Breast epithelium (tissue), 4 donors: ENCODE results near the gene MAST4. TPM values are rescaled to one million over a fixed set of nuclear protein-coding genes. Genes with fewer than 3 reads are reported as not detected.

Experiments used
- DNase-seq, 2 donors: peaks; one replicate each; pipeline ENCODE4 v3.0.0-alpha.2; 2019; ENCODE audit warnings: low spot score in 2 of 2
- H3K27ac ChIP-seq, 2 donors: fragments of 200-600 bp; sonication (generic) in 1 of 2; one replicate each; pipeline ENCODE4 v1.5.1; 2016 to 2019; ENCODE audit warnings: mild to moderate bottlenecking in 1 of 2
- H3K27me3 ChIP-seq, 2 donors: fragments of 200-600 bp; sonication (generic) in 1 of 2; one replicate each; pipeline versions ENCODE4 v1.5.1 to v1.6.0; 2017 to 2019; ENCODE audit warnings: control low read depth in 1 of 2, mild to moderate bottlenecking in 1 of 2
- H3K36me3 ChIP-seq: fragments of 200-600 bp; one replicate; pipeline ENCODE4 v1.5.1; 2019
- H3K4me1 ChIP-seq, 2 donors: fragments of 200-600 bp; sonication (generic); one replicate each; pipeline ENCODE4 v1.5.1; 2016 to 2019; ENCODE audit warnings: control low read depth in 1 of 2
- H3K4me3 ChIP-seq, 3 donors: fragments of 200-600 bp; sonication (generic); 1 replicate in 2 of 3; 2 replicates in 1 of 3; pipeline ENCODE4 v1.5.1; 2016 to 2019; ENCODE audit warnings: mild to moderate bottlenecking in 3 of 3, moderate library complexity in 2 of 3
- H3K9me3 ChIP-seq, 2 donors: fragments of 200-600 bp; sonication (generic) in 1 of 2; one replicate each; pipeline ENCODE4 v1.5.1; 2016 to 2019; ENCODE audit warnings: control low read depth in 1 of 2
- POLR2A ChIP-seq: fragments of 450-650 bp; IDR thresholded peaks from one replicate; pipeline ENCODE4 v1.6.1; 2016; ENCODE audit warnings: antibody characterized with exemption, mild to moderate bottlenecking, moderate library complexity
- POLR2AphosphoS5 ChIP-seq, 3 donors: sonication (generic); formaldehyde crosslinking; IDR thresholded peaks; one replicate each; pipeline ENCODE4 v1.6.1; 2017; ENCODE audit warnings: antibody characterized with exemption in 3 of 3
- intact Hi-C: fragments of 100-400 bp; cut with DNase I; formaldehyde crosslinking; loops from one replicate; pipeline ENCODE4 v1.15.1; 2023; ENCODE audit warnings: low total_unique reads
- total RNA-seq, 3 donors: library from RNA; depleted of rRNA; stranded (reverse); fragments of >200 nt; gene quantifications; one replicate each; pipeline ENCODE4 v1.1.0, GENCODE V29; 2016
- TF ChIP-seq, protein P1 (sequence below), 3 donors: fragments of 450-650 bp; IDR thresholded peaks; one replicate each; pipeline ENCODE4 v1.5.1; 2016 to 2017; ENCODE audit warnings: antibody characterized with exemption in 3 of 3, mild to moderate bottlenecking in 3 of 3, moderate library complexity in 3 of 3

The MAST4 gene
- total RNA-seq, 3 donors from 2014 or later: 28.0 to 61.5 (median 50.1) TPM

GRCh38 chr5:66976108-66976507 lies 379.9 kb downstream of the MAST4 start:
- no peaks in the 10 kb centered on the region for H3K36me3 ChIP-seq
- intact Hi-C loops: no loop called here
- TF ChIP-seq POLR2A: no peak
- no peak for TF ChIP-seq POLR2AphosphoS5 (IDR thresholded peaks at IDR 0.05)
- TF ChIP-seq, protein P1, sequence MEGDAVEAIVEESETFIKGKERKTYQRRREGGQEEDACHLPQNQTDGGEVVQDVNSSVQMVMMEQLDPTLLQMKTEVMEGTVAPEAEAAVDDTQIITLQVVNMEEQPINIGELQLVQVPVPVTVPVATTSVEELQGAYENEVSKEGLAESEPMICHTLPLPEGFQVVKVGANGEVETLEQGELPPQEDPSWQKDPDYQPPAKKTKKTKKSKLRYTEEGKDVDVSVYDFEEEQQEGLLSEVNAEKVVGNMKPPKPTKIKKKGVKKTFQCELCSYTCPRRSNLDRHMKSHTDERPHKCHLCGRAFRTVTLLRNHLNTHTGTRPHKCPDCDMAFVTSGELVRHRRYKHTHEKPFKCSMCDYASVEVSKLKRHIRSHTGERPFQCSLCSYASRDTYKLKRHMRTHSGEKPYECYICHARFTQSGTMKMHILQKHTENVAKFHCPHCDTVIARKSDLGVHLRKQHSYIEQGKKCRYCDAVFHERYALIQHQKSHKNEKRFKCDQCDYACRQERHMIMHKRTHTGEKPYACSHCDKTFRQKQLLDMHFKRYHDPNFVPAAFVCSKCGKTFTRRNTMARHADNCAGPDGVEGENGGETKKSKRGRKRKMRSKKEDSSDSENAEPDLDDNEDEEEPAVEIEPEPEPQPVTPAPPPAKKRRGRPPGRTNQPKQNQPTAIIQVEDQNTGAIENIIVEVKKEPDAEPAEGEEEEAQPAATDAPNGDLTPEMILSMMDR (IDR thresholded peaks at IDR 0.05): no peak

GRCh38 chr5:66979738-66980137 lies 383.5 kb downstream of the MAST4 start:
- Histone ChIP-seq H3K36me3 (no peaks in the 10 kb centered on the region), H3K4me1 (no peaks in the 10 kb centered on the region), H3K27ac (no peak overlapping the region), H3K27me3 (no peaks in the 10 kb centered on the region), H3K4me3 (no peak overlapping the region), H3K9me3 (no peaks in the 10 kb centered on the region)
- TF ChIP-seq POLR2AphosphoS5 (IDR thresholded peaks at IDR 0.05) (no peak), POLR2A (no peak)
- TF ChIP-seq, protein P1 (IDR thresholded peaks at IDR 0.05): no peak
- no peak for DNase-seq
- intact Hi-C loops: no loop called here

More at GRCh38 chr5:66976108-66976507, 379.9 kb downstream of the MAST4 start:
- H3K9me3 ChIP-seq: no peaks in the 10 kb centered on the region
- H3K27me3 ChIP-seq: no peaks in the 10 kb centered on the region
- no peaks in the 10 kb centered on the region for H3K4me1 ChIP-seq
- no peak for DNase-seq
- no peak overlapping the region for H3K4me3 ChIP-seq
- H3K27ac ChIP-seq: no peak overlapping the region

- Histone ChIP-seq H3K9me3 (no peaks in the 10 kb centered on the region), H3K4me1 (no peaks in the 10 kb centered on the region), H3K27me3 (no peaks in the 10 kb centered on the region), H3K4me3 (no peak overlapping the region), H3K36me3 (no peaks in the 10 kb centered on the region), H3K27ac (no peak overlapping the region)
- no peak for DNase-seq
- TF ChIP-seq, protein P1 (IDR thresholded peaks at IDR 0.05): no peak
- no peak for TF ChIP-seq POLR2AphosphoS5 (IDR thresholded peaks at IDR 0.05)
- TF ChIP-seq POLR2A: no peak
- intact Hi-C loops: no loop called here
These were observed 385.3 kb downstream of the MAST4 start for GRCh38 chr5:66981266-66982055.

DNA sequence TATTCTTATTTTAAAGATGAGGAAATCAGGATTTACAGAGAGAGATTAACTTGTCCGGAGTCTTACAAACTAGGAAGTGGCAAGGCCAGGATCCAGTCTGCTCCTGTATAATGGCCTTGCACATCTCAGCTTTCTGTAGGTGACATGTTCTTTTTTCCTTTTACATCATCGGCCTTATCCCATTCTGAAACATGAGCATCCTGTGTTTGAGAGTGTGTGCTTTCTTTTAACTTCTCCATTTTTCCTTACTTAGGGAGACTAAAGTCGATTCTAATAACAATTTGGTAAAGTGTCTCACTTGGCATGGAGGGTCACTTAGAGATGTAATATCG lies 385.8 kb downstream of the MAST4 start:
- no peak for DNase-seq
- Histone ChIP-seq H3K27me3 (no peaks in the 10 kb centered on the region), H3K4me3 (no peak overlapping the region), H3K36me3 (no peaks in the 10 kb centered on the region), H3K4me1 (no peaks in the 10 kb centered on the region), H3K27ac (no peak overlapping the region), H3K9me3 (no peaks in the 10 kb centered on the region)
- TF ChIP-seq POLR2AphosphoS5 (IDR thresholded peaks at IDR 0.05): no peak
- TF ChIP-seq, protein P1 (IDR thresholded peaks at IDR 0.05): no peak
- TF ChIP-seq POLR2A: no peak
- intact Hi-C loops: no loop called here

DNA sequence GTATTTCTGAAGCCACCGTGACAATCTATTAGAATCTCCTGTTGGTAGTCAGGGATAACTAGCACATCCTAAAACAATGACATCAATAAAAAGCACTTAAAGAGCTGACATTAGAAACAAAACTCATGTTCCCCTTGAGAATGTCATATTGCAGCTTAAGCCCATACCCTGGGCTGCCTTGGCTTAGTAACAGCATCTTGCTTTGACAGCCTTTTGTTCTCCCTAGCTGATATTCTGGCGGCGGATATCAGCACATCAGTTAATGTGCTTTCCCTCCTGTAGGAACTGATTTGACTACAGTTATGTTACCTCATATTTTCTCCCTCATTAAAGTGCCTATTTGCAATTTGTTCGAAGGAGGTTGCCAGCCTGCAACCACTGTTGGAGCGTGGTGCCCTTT lies 386.3 kb downstream of the MAST4 start:
- no peak overlapping the region for H3K4me3 ChIP-seq
- intact Hi-C loops: no loop called here
- no peaks in the 10 kb centered on the region for H3K27me3 ChIP-seq
- TF ChIP-seq POLR2AphosphoS5 (IDR thresholded peaks at IDR 0.05) (no peak), POLR2A (no peak)
- TF ChIP-seq, protein P1 (IDR thresholded peaks at IDR 0.05): no peak
- no peaks in the 10 kb centered on the region for H3K9me3 ChIP-seq
- DNase-seq: no peak
- H3K27ac ChIP-seq: no peak overlapping the region
- no peaks in the 10 kb centered on the region for H3K4me1 ChIP-seq
- no peaks in the 10 kb centered on the region for H3K36me3 ChIP-seq
